Gastroesophageal sphincter (tissue), 3 donors: ENCODE results near the gene PCBD2.

ENCODE experiments used
- EP300 ChIP-seq: sonication (generic); formaldehyde crosslinking; IDR thresholded peaks from one replicate; pipeline ENCODE4 v1.6.1; 2017; ENCODE audit warnings: antibody characterized with exemption, mild to moderate bottlenecking
- POLR2A ChIP-seq, 2 donors: fragments of 450-650 bp; IDR thresholded peaks; one replicate each; pipeline ENCODE4 v1.6.1; 2017; ENCODE audit warnings: antibody characterized with exemption in 2 of 2, mild to moderate bottlenecking in 2 of 2, moderate library complexity in 1 of 2
- POLR2AphosphoS5 ChIP-seq: sonication (generic); formaldehyde crosslinking; IDR thresholded peaks from one replicate; pipeline ENCODE4 v1.6.1; 2017; ENCODE audit warnings: antibody characterized with exemption
- TF ChIP-seq, protein P1 (sequence below), 4 experiments: fragments of 200-600 bp in 2 of 4; fragments of 450-650 bp in 2 of 4; sonication (generic) in 1 of 4; IDR thresholded peaks; one replicate each; pipeline ENCODE4 v1.5.1; 2017 to 2019; ENCODE audit warnings: antibody characterized with exemption in 4 of 4, mild to moderate bottlenecking in 2 of 4, moderate library complexity in 2 of 4

DNA sequence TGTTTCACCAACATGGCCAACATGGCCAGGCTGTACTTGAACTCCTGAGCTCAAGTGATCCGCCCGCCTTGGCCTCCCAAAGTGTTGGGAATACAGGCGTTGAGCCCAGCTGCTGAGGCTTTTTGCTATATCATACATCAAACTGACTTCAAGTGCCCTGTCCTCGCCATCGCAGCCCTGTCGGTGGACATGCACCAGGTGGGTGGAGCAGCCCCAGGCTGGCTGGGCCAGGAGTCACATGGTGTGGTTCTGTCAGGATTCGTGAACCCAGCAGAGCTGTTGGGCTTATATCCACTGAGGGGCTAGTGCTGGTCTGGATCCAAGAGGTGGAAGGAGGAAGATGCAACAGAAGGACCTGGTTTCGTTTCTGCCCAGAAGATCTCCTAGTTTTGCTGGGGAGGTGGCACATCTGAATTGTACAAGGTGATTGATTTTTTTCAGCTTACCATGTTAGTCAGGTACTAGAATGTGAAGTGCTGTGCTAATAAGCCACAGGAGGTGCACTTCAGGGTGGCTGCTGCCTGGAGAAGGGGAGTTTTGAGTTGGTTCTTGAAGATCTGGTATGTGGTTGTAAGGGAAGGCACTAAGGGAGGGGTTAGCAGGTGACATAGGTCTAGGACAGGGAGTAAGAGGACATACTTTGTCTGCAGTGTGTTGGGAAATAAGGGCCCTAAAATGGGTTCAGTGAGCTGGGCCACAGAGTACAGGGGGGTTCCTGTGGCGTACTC, 16.1 kb downstream of the PCBD2 start:
- TF ChIP-seq, protein P1, sequence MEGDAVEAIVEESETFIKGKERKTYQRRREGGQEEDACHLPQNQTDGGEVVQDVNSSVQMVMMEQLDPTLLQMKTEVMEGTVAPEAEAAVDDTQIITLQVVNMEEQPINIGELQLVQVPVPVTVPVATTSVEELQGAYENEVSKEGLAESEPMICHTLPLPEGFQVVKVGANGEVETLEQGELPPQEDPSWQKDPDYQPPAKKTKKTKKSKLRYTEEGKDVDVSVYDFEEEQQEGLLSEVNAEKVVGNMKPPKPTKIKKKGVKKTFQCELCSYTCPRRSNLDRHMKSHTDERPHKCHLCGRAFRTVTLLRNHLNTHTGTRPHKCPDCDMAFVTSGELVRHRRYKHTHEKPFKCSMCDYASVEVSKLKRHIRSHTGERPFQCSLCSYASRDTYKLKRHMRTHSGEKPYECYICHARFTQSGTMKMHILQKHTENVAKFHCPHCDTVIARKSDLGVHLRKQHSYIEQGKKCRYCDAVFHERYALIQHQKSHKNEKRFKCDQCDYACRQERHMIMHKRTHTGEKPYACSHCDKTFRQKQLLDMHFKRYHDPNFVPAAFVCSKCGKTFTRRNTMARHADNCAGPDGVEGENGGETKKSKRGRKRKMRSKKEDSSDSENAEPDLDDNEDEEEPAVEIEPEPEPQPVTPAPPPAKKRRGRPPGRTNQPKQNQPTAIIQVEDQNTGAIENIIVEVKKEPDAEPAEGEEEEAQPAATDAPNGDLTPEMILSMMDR (IDR thresholded peaks at IDR 0.05) = no peak
- TF ChIP-seq POLR2A (IDR thresholded peaks at IDR 0.05) = no peak
- no peak for TF ChIP-seq EP300
- no peak for TF ChIP-seq POLR2AphosphoS5
